ENCODE data around the gene EIF1B.

DNA sequence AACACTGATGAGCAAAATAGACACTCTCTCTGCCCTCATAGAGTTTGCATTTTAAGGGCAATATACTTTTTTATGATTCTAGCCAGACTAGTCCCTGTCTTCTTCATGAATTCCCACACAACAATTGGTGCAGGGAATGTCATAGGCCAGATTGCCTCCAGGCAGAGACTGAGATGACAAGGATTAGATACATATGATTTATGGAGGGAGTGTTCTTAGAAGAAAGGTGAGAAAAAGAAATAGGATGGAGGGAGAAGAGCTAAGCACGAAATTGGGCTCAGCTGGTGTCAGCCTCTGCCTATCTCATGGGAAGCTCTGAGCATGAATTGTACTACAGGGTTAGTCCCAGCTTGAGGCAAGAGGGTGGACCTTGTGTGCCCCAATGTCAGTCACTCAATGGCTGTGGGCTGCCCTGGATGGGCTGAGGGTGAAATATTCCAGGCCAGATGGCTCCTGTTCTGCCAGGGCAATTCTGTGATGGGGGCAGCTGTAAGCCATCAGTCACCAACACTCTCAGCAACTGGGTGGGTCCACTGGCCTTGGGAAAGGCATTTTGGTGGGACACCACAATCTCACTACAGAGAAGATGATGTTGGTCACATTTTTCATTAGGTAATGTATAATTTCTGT, 31.1 kb downstream of the EIF1B start:
- TF ChIP-seq POLR2A (IDR thresholded peaks at IDR 0.05; ENCODE audit: low read depth, low read length): no peak
- TF ChIP-seq SMC3 (IDR thresholded peaks at IDR 0.05; ENCODE audit: borderline replicate concordance, low read length): no peak
- TF ChIP-seq CBX5 (IDR thresholded peaks at IDR 0.05; ENCODE audit: low read depth): no peak
- TF ChIP-seq, protein P1, sequence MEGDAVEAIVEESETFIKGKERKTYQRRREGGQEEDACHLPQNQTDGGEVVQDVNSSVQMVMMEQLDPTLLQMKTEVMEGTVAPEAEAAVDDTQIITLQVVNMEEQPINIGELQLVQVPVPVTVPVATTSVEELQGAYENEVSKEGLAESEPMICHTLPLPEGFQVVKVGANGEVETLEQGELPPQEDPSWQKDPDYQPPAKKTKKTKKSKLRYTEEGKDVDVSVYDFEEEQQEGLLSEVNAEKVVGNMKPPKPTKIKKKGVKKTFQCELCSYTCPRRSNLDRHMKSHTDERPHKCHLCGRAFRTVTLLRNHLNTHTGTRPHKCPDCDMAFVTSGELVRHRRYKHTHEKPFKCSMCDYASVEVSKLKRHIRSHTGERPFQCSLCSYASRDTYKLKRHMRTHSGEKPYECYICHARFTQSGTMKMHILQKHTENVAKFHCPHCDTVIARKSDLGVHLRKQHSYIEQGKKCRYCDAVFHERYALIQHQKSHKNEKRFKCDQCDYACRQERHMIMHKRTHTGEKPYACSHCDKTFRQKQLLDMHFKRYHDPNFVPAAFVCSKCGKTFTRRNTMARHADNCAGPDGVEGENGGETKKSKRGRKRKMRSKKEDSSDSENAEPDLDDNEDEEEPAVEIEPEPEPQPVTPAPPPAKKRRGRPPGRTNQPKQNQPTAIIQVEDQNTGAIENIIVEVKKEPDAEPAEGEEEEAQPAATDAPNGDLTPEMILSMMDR (IDR thresholded peaks at IDR 0.05 in 2 of 3, conservative IDR thresholded peaks at IDR 0.05 in 1 of 3; ENCODE audit: control insufficient read depth in 2 of 3, extremely low read depth in 1 of 3, insufficient read depth in 1 of 3, low read depth in 3 of 3, low read length in 3 of 3): no peak
- TF ChIP-seq HCFC1 (IDR thresholded peaks at IDR 0.05; ENCODE audit: low read length): no peak
- TF ChIP-seq RFX5 (IDR thresholded peaks at IDR 0.05; ENCODE audit: low read depth, low read length): no peak
- no peak for TF ChIP-seq NFYB (IDR thresholded peaks at IDR 0.05; ENCODE audit: insufficient read depth, low read depth, low read length)
- no peak for TF ChIP-seq RAD51 (IDR thresholded peaks at IDR 0.05)
- TF ChIP-seq CREM (IDR thresholded peaks at IDR 0.05; ENCODE audit: low read depth): no peak

All from GM12878 (cell line).